ENCODE results near the gene GPR160.
A peak's percentile ranks its signal among the peaks of the same experiment; 100 is the strongest.

The GPR160 gene

DNA sequence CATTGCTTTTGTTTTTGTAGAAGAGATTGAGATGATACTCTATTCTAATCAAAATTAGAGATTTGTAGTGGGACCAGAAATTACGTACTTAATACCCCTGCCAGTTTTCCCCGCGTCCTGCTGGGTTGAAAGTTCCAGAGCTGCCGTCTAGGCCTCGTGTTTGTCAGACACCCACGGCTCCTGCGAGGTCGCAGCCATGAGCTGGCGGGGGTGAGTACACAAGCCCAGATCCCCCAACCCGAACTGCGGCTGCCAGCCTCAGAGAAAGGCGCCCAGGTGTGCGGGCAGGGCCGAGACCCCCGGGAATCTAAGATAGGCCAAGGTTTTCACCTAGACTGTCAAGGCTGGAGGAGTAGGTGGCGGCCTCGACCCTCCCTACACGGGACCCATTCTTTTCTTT, 26.3 kb downstream of the GPR160 start:
- no peak for DNase-seq (ENCODE audit: low read depth)

DNA sequence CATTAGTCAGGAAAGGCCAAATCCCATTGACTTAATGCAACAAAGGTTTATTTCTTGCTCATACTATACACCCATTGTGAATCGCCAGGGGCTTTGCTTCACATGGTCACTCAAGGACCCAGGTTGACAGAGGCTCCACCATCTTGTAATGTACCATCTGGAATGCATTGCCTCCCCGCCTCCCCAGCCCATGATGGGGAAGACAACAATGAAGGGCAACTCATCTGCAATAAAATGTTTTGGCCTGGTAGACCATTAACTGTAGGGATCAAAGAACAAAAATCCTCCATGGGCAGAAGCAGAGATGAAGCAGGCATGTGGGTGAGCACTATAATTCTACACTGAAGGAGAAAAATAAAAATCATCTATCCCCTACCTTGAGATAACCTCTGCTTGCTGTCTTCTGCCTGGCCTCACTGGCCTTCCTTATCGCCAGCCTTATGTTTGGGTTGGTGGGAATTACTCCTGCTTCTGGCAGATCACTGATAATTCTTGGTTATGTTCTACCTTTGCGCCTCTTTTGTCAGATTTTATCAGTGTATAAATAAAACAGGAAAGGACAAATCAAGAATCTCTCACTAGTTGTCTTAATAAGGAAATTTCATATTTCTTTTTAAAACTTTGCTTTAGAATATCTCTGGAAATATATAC, 37.8 kb downstream of the GPR160 start:
- DNase-seq (ENCODE audit: low read depth) = no peak

DNA sequence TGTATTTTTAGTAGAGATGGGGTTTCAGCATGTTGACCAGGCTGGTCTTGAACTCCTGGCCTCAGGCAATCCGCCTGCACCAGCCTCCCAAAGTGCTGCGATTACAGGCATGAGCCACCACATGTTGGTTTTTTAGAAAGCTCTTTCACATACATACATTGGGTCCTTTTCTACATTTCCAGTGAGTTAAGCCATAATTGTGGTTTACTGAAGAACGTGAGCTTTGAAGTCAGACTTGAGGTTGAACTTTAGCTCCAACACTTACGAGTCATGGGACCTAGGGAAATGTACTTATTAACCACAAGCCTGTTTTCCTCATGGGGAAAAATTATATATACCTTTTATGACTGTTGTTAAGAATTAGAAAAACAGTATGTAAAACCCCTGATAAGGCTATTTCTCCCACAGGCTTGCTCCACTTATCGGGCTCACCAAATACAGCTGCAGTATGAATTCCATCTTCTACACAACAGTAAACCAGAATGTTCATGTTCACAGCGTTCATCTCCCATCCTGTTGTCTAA, 39.0 kb downstream of the GPR160 start:
- peak; percentile 14 for DNase-seq (ENCODE audit: low read depth)

DNA sequence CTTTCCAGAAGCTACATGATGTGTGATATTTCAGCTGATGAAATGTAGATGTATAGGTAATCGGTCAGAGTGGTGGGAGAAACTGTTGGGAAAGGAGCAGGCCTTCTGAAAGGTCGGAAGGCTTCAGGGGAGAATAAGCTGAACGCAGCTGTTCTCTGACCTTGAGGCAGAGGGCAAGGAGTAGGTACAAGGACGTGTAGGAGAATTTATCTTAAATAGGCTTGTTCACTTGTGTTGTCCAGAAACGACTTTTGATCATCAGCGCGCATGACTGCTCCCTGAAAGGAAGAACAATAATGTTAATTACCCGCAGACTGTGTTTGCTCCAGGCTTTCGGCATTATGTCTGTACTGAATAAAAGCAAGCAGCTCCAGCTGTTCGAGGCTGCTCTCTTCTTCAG, 39.6 kb downstream of the GPR160 start:
- no peak for DNase-seq (ENCODE audit: low read depth)

DNA sequence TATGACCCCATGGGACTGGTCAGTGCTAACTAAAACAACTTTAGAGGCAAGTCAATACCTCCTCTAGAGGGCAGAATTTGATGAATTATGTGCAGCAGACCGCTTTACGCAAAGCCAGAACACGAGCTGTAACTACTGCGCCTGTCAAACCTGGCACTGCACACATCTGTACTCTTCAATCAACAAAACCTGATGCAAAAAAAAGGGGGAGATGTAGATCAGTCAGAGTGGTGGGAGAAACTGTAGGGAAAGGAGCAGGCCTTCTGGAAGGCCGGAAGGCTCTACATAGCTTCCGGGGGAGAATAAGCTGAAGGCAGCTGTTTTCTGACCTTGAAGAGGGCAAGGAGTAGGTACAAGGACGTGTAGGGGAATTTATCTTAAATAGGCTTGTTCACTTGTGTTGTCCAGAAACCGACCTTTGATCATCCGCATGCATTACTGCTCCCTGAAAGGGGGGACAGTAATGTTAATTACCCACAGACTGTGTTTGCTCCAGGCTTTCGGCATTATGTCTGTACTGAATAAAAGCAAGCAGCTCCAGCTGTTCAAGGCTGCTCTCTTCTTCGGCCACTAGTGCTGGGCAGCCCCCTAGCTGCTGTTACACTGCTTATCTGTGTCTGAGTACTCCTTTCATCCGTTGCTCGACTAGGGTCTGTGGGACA, 41.0 kb downstream of the GPR160 start:
- no peak for DNase-seq (ENCODE audit: low read depth)

DNA sequence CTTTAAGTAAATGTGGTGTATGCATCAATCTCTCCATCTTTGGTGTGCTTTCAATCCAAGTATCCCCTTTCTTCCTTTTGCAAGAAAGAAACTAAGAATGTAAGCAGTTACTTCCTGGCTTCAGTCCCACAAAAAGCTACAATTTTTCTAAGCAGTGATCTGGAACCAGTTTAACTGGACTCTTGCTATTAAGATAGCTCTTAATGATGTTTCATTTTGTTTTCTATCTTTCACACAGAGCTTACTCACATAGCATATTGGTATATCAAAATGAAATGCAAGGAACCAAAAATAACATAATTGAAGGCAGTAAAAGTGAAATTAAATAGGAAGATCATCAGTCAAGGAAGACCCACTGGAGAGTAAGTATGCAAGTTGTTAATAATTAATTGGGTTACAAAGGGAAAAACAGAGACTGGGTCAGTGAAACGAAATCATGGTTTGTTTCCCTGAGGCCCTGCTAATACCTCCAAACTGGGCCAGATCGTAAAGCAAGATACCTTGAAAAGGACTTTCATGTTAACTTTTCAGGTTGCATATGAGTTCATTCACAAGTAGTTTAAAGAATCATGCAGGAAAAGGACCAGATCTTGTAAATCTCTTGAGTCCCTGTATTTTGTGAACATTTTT, 41.9 kb downstream of the GPR160 start:
- DNase-seq (ENCODE audit: low read depth) = no peak

DNA sequence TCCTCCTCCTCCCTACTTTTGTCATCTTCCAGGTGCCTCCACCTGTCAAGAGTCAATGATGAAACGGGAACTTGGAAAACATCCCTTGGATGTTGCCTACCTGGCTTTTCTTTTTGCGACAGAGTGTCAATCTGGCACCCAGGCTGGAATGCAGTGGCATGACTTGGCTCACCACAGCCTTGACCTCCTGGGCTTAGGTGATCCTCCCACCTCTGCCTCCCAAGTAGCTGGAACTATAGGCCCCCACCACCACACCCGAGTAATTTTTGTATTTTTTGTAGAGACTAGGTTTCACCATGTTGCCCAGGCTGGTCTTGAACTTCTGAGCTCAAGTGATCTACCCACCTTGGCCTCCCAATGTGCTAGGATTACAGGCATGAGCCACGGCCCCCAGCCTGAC, 42.8 kb downstream of the GPR160 start:
- no peak for DNase-seq (ENCODE audit: low read depth)

DNA sequence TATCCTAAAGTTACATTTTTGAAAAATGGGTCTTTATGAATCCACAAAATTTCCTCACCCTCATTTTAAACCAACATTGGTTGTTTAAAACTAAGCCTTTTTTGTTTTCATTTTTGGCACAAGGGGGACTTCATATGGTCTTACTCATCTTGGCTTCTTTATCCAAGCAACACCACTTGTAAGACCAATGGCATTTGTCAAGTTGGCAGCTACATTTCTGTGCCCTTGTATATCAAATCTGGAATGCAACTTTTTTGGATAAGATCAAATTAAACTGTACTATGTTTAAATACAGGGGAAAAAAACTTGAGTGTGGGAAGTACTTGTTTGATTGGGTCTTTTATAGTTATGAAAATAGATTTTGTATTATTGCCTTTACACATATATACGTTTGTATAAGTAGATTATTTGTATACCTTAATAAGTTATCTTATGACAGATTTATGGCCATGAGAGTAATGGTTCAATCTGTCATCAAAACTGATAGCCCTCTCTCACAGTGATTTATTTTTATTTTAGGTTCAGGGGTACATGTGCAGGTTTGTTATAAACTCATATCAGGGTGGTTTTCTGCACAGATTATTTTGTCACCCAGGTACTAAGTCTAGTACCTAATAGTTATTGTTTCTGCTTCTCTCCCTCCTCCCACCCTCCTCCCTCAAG, 43.4 kb downstream of the GPR160 start:
- DNase-seq (ENCODE audit: low read depth) = no peak

DNA sequence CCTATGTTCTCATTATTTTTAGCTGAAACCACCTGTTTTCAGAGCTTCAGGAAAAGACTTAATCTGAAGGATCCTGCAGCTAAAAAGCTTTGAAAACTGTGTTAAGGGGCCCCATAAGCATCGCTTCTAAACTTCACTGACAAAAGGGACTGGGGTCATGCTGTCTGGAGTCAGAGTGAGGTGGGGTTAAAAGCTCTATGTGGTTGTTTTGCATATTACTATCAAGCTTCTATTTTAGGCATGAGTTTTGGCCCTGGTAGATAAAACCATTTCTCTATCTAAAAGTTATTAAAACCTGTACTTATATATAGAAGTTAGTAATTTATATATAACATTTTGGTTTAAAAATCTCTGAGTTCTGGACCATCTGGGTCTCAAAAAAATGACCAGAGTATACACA, 45.5 kb downstream of the GPR160 start:
- DNase-seq (ENCODE audit: low read depth) = no peak

DNA sequence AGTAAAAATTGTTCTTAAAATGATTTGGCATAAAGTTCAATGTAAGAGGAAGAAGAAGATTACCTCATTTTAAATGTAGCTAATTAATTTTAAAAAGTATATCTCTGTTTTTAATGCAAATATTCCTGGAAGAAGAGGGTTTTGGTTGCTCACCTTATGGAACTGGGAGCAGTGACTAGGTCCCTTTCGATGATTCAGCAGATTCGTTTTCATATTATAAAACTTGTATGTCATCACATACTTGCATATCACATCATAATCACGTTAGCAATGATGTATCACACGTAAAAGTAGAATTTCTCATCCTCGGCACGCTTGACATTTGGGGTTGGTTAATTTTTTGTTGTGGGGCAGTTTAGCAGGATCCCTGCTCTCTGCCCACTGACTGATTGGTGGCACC, 47.6 kb downstream of the GPR160 start:
- no peak for DNase-seq (ENCODE audit: low read depth)

DNA sequence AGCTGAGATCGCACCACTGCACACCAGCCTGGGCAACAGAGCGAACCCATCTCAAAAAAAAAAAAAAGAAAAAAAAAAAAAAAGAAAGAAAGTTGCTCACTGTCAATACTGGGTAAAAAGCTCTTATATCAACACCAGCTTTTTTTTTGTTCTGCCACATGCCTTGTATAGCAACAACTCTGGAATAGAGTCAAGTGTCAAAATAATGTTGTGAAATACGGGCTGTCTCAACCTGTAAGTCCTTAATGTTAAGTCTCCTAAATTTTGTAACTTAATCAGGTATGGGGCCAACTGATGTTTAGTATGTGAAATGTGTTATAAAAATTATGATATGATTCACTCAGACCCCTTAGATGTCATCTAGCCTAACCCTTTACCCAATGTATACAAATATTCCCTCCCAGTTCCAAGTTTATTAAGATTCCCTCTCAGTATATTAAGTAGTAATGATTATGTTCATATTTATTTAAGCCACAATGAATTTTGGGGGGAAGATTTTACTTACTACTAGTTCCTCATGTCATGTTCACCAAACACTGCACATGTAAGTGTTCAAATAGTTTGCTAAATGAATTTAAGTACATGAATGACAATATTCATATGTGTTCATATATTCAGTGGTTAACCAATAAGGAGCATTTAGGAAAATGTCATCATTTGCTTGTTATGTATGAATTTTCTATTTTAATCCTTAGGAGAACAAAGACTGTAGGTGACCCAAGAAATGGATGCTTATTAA, 52.2 kb downstream of the GPR160 start:
- DNase-seq (ENCODE audit: low read depth) = no peak

DNA sequence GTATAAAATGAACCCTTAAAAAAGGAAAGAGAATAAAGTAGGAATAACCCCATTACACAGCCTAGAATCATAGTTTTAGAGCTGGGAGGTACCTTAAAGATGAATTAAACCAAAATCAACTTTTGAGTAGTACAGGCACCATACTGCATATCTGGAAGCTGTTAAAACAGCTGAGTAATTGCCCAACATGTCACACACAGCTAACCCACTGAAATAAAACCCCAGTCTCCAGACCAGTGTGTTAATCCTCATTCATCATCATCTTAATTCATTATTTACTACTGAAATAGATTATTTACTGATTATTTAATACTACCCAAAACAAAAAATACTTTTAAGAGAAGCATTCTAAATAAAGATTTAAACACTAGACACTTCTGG, 52.8 kb downstream of the GPR160 start:
- no peak for DNase-seq (ENCODE audit: low read depth)

DNA sequence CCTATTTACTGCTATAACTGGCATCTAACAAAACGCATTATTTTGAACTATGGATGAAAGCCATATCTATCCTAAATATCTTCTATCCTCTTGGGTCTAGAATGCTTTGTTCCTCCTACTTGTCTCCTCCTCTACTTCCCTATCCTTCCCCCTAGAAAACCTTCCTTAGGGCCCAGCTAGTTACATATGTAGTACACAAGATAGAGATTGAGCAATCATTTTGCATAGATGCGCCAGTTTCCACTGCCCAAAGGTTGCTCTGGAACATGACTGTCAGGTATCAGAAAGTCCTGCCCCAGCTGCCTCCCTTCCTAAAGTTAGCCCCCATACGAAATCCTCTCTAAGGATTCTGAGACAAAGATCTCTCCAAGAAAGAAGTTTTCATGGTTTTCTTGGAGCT, 55.1 kb downstream of the GPR160 start:
- DNase-seq (ENCODE audit: low read depth) = no peak

DNA sequence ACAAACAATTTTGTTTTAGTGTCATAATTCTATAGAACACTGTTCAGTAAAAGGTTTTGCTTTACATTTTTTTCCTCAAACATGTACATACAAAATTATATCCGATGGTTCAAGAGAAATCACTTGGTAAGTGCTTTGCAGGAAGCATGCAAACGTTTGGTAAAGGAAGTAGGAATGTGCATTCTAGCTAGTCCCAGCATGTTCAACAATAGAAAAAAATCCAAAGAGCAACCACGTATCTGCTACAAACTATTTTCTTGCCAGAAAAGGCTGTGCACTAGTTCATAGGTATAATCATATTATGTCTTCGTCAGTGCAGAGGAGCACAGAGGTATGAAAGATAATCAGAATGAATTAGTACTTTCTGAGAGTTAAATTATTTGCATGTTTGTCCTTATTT, 58.0 kb downstream of the GPR160 start:
- DNase-seq (ENCODE audit: low read depth) = no peak

DNA sequence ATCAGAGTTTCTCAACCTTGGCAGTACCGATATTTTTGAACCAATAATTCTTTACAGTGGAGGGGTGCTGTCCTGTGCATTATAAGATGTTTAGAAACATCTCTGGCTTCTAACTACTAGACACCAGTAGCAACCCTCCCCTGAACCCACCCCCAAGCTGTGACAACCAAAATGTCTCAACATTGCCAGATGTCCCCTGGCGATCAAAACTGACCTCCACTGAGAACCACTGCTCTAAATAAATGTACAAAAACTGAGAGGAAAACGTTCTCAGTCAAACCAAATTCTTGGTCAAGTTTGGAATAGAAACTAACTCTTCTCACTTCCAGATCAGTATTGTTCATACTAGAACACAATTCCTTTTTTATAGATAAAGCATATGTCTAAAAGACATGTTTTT, 58.5 kb downstream of the GPR160 start:
- no peak for DNase-seq (ENCODE audit: low read depth)

DNA sequence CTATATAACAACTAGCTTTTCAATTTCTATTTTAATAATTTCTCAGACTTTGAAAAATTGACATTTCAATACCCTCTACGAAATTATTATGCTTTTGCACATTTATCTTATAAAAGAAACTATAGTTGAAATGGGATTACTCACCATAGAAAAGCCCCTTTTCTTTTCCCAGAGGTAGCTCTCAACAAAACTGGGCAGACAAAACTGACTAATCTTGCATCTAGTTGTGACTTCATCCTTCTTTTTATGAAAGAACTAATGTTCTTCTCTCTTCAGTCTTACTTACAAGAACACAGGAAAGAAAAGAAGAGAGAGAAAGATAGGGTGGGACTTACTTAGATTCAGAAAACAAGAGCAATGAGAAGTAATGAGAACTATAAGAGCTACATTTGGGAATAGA, 61.0 kb downstream of the GPR160 start:
- DNase-seq (ENCODE audit: low read depth) = no peak

DNA sequence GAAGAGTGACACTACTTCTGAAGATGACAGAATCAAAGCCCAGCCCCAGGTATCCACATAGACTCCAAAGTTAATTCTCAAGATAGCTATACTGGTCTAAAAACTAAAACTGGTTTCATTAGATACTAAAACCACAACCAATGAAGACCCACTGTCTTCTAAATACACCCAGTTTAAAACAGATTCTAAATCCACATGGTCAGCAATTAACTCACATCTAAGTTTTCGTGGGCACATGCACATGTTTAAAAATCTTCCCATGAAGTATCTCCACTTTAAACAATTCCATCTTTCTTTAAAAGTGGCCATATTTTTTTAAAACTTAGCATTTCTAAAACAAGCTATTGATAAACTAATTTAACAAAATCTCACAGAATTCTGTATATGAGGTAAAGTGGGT, 63.1 kb downstream of the GPR160 start:
- no peak for DNase-seq (ENCODE audit: low read depth)

DNA sequence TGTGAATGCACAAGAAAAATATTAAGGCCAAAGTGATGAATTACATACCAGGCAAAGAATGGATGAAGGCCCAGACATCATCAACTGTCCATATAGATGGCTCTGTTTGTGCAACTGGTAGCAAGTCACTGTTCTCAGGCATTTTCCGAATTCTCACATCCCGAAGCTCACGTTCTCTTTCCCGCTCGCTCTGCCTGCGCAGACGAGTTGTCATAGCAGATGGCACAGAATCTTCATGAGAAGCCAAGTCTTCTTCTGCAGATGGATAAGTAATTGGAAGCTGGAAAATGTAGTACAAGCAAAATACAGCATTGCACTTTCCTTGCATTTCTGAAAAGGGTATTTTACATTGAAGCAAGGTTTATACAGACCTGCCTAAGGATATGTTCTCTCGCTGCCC, 64.6 kb downstream of the GPR160 start:
- DNase-seq (ENCODE audit: low read depth) = no peak

DNA sequence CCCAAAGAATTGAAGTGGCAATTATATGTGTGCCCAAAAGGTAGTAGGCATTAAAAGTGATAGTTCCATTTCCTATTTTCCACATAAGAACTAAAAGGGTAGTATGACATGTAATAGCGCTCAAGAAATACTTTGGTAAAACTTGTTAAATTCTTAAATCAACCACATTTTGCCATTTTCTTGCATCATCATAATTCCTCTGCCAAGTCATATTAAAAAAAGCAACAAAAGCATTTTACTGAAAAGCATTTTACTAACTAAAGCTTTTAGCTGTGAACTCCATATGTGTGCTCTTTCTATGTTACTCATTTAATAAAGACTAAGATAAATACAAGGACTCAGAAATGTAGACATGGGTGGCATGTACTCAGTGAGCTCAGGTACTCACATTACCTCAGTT, 70.1 kb downstream of the GPR160 start:
- no peak for DNase-seq (ENCODE audit: low read depth)

DNA sequence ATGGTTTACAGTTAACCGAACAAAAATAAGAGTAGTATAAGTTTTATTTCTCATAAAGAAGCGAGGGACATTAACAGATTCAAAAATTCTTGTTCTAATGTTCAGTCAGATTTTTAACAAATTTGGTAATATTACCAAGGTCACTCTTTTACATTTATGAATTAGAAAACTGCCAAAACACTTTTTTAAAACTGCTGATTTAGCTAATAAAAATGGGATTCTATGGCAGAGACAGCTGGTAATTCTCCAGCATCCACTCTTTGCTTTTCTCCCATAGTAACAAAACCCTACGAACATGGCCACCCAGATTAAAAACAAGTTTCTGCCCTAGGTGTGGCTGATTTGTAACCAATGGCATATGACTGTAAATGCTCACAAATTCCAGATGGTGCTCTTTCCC, 71.2 kb downstream of the GPR160 start:
- no peak for DNase-seq (ENCODE audit: low read depth)

DNA sequence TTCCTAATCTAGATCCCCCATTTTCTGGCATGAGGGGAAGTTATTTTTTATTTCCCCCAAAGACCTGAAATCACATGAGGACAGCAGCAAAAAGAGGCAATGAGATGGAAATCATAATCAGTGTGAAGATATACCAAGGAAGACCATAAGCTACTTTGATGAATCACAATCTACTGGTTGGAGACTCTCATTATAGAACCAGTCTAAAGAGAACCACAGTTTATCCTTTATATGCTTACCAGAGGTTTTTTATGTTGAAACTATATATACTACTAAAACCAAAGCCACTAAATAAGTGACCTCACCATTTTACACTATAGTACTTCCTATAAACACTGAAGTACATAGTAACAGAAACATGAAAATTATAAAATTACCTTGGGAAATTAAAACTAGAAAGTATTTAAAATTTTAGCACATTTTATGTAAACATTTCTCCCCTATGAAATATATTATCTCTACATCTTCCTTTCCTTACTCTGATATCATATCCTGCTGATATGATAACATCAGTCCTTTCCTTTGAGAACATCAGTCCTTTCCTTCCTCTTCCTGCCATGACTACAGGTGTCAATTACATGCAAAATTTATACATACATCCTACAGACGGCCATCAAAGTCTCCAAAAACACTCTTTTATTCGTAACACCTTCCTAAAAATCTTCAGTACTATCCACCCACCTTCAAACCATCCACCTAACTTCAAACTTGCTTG, 71.9 kb downstream of the GPR160 start:
- no peak for DNase-seq (ENCODE audit: low read depth)
